Hematopoietic multipotent progenitor cell treated with erythropoietin and hydrocortisone succinate and interleukin-3 and kit ligand, for 4 days (in vitro differentiated cells): Measurements from ENCODE around the gene IDH1.
"Not testable (repeated sequence)": the region's sequence is repeated elsewhere in the genome, so short reads cannot be mapped to it uniquely, and the experiment has no call there.

Source experiments
- DNase-seq: peaks from one replicate; pipeline ENCODE4 v3.0.0-alpha.2; 2015

IDH1 gene

GRCh38 chr2:208254871-208255556 is at the start of gene IDH1:
Gene IDH1 (minus strand): TSS chr2:208255071. CDS start chr2:208251551, 3,520 bp downstream.
- peak; percentile 97 for DNase-seq

DNA sequence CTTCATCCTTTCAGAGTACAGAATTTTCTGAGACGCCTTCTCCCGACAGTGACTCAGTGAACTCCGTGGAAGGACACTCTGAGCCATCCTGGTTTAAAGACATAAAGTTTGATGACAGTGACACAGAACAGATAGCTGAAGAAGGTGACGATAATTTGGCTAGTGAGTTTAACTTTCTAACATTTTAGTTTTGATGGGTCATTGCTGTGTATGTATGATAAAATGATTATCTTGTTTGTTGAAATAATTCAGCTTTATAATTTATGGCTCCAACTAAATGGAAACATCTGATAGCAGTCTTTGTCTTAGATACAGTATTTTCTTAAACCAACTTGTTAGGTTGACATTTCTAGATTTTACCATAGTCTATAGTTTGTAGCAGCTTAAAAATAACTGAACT is 49.3 kb upstream of the IDH1 start:
- DNase-seq, result no peak

DNA sequence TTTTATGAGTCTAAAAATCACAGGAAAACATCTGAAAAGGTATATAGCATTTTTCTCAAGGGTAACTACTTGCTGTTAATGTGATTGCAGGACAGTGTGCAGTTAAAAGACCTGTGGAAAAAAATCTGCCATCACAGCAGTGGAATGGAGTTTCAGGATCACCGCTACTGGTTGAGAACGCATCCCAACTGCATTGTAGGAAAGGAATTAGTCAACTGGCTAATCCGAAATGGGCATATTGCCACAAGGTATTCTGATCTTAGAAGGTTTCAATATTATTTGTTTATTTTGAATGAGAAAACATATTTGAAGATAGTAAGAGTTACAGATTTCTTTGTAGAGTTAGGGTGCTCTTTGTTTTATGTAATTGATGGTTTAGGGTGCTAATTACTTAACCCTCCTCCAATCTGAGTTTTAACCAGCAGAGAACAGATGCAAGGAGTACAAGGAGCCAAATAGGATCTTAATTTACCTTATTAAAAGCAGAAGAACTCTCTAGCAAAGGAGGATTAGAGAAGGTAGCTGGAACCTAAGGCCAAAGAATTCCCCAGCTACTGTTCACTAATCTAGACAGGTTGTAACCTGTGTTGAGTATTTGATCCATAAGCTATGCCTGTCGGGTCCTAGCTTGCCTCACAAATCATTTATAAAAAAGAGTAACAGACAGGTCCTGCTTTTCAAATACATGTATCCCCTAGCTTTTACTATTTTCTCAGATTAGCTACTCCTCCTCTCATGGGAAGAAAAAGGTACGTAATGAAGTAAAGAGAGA is 46.2 kb upstream of the IDH1 start:
- DNase-seq, result no peak

- peak; percentile 53 for DNase-seq
These were observed 43.1 kb upstream of the IDH1 start for GRCh38 chr2:208297961-208298360.

DNA sequence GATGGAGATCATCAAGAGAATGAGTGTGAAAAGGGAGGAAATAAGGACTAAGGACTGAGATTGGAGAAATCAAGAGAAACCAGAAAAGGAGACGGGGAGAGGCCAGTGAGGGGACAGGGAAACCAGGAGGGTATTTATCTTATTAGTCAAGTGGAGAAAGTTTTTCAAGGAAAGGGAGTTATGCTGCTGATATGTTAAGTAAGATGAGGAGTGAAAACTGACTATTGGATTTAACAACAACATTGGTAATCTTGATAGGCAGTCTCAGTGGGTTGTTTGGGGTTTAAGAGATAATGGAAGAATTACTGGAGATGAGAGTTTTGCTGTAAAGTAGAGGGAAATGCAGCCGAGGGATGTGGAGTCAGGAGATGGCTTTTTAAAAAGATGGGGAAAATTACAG is 41.7 kb upstream of the IDH1 start:
- no peak for DNase-seq

- peak; percentile 27 for DNase-seq
These were observed 41.0 kb upstream of the IDH1 start for GRCh38 chr2:208295834-208296233.

DNA sequence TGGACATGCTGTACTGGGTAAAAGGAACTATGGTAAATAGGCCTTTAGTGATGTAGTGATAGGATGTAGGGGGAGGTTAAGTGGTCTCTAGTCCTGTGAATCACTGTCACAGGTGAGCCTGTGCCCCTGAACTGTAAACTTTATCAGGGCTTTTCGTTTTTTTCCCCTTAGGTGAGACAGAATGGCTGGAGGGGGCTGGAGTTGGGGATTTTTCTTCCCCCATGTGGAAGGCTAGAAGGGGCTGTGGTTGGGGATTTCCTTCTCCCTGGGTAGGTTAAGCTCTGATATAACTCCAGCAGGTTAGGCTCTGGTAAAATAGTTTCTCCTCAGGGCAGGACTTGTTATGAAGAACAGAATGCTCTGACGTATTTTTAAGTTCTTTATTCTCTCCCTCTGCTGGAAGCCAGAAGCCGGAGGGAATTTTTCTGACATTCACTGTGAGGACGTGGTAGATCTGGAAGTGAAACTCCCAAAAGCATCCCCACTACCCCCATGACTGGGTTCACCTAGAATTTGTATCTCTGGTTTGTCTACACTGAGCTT is 39.7 kb upstream of the IDH1 start:
- DNase-seq, result no peak

GRCh38 chr2:208285853-208286252 is 31.0 kb upstream of the IDH1 start:
- DNase-seq, result peak; percentile 78

DNA sequence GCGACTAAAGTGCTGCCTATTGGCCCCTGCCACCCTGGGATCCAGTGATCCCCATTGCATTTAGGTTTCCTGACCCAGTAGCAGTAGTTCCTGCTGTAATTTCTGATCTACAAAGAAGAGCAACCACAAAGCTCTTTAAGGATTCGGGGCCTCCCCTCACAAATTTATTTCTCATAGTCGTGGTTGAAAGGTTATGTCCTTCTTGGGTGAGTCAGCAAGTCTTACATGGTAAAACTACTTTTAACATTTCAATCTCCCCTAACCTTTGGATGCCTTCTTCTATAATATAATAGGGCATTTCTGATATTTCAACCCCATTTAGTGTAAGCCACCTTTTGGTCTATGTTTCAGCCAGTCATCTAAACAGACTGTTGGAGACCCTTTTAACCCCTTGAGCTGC is 26.1 kb upstream of the IDH1 start:
- peak; percentile 28 for DNase-seq

GRCh38 chr2:208280234-208280633 is 25.4 kb upstream of the IDH1 start:
- DNase-seq, result no peak

DNA sequence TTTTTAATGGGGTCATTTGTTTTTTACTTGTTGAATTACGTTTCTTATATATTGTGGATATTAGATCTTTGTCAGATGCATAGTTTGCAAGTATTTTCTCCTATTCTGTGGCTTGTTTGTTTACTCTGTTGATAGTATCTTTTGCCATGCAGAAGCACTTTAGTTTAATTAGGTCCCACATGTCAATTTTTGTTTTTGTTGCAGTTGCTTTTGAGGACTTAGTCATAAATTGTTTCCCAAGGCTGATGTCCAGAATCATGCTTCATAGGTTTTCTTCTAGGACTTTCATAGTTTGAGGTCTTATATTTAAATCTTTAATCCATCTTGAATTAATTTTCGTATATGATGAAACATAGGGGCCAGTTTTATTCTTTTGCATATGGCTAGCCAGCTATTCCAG is 24.4 kb upstream of the IDH1 start:
- DNase-seq, result no peak

DNA sequence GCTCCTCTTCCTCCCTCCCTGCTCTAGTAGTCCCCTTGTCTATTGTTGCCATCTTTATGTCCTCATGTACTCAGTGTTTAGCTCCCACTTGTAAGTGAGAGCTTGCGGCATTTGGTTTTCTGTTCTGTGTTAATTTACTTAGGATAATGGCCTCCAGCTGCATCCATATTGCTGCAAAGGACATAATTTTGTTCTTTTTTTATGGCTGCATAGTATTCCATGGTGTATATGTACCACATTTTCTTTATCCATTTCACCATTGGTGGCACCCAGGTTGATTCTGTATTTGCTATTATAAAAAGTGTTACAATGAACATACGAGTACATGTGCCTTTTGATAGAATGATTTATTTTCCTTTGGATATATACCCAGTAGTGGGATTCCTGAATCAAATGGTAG is 23.7 kb upstream of the IDH1 start:
- no peak for DNase-seq

GRCh38 chr2:208274748-208275147 is 19.9 kb upstream of the IDH1 start:
- DNase-seq, result no peak

- DNase-seq, result peak; percentile 58
These were observed 14.2 kb upstream of the IDH1 start for GRCh38 chr2:208269091-208269490.

GRCh38 chr2:208268156-208268952 is 13.5 kb upstream of the IDH1 start:
- no peak for DNase-seq

- not testable (repeated sequence) for DNase-seq
These were observed 12.7 kb upstream of the IDH1 start for GRCh38 chr2:208267526-208267925.

DNA sequence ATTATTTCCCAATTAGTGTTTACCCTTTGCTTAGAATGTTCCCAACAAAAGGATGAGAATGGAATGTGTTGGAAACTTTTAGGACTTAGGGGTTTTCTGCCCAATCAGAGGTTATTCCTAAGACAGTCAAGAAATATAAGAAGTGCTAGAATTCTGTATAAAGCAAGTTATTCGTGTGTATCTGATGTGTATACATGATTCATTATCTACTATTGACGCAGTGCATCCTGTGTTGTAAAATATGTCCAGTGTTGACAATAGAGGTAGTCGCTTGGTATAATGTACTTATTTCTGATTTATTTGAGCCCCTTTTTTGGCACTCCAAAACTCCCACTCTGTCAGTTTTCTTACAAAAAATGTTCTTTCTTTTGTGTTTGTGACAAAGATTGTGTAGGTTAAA is 12.1 kb upstream of the IDH1 start:
- DNase-seq, result no peak

DNA sequence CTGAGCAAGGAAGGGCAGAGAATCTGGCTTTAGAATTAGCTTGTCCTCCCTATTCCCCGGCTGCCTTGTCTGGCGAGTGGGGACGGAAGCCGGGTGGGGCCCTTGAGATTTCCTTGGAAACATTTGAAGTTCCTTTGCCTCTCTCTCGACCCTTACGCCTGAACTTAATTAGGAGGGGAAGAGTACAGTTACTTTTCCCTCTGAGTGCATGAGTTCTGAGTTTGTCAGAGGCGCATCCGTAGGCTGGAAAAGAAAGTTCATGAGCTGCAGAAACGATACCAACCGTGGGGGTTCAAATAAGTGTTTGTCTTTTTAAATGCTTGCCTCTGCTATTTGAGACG is 11.7 kb upstream of the IDH1 start:
- DNase-seq, result no peak

- DNase-seq, result peak; percentile 99
These were observed 11.1 kb upstream of the IDH1 start, which contains the start of gene PIKFYVE for GRCh38 chr2:208265801-208266552. Gene PIKFYVE (plus strand): TSS chr2:208266255. CDS start chr2:208271520, 5,265 bp downstream.

DNA sequence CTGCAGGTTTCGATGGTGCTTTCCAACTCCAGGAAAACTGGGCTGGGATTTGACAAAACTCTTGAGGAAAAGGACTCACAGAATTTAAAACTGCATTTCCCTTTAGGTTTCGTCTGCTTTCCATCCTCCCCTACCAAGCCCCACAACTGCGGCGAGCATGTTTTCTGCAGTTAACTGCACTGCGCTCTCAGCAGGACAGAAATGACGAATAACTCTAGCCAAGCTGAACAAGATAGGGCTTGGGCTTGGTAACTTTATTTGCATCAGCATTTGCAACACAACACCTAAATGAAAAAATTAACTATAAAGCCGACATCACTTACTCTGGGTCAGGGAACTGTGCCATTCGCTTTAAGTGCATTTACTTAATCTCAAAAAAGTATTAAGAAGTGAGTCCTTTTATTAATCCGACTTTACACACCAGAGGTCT is 10.5 kb upstream of the IDH1 start:
- DNase-seq, result peak; percentile 75

DNA sequence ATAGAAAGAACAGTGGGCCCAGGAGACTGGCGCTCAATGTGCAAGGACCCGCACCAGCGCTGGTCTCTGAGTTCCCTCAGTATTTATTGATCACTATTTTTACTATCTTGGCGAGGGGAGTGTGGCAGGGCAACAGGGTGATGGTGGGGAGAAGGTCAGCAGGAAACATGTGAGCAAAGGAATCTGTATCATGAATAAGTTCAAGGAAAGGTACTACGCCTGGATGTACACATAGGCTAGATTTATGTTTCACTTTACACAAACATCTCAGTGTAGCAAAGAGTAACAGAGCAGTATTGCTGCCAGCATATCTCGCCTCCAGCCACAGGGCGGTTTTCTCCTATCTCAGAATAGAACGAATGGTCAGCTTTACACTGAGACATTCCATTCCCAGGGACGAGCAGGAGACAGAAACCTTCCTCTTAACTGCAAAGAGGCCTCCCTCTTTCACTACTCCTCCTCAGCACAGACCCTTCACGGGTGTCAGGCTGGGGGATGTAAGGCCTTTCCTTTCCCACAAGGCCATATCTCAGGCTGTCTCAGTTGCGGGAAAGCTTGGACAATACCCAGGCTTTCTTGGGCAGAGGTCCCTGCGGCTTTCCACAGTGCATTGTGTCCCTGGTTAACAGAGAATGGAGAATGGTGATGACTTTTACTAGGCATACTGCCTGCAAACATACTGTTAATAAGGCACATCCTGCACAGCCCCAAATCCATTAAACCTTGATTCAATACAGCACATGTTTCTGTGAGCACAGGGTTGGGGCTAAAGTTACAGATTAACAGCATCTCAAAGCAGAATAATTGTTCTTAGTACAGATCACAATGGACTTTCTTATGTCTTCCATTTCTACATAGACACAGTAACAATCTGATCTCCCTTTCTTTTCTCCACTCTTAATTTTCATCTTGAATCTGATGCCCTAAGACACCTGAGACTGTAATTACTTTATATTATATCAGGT is 2.3 kb upstream of the IDH1 start:
- DNase-seq, result not testable (repeated sequence)
